GM23248 (cell line): ENCODE data around the gene SEC22C. TPM values are rescaled to one million over a fixed set of nuclear protein-coding genes. Genes with fewer than 3 reads are reported as not detected.

Experiments
- DNase-seq: peaks from one replicate; pipeline ENCODE4 v3.0.0-alpha.2; 2015
- H2AFZ ChIP-seq: fragments of 200-600 bp; sonication (generic); 2 replicates; pipeline ENCODE4 v1.6.1; 2016; ENCODE audit warnings: antibody characterized with exemption
- H3F3A ChIP-seq: fragments of 200-600 bp; sonication (generic); 2 replicates; pipeline ENCODE4 v1.6.1; 2016; ENCODE audit warnings: mild to moderate bottlenecking, antibody characterized with exemption, mixed run types; ENCODE audit not compliant: insufficient read depth
- H3K27ac ChIP-seq: fragments of 200-600 bp; sonication (generic); 2 replicates; pipeline ENCODE4 v1.5.1; 2016; ENCODE audit warnings: mild to moderate bottlenecking
- H3K27me3 ChIP-seq: fragments of 200-600 bp; sonication (generic); replicated peaks from 2 replicates; pipeline ENCODE4 v1.6.1; 2016; ENCODE audit warnings: mild to moderate bottlenecking; ENCODE audit not compliant: insufficient read depth
- H3K36me3 ChIP-seq: fragments of 200-600 bp; sonication (generic); 2 replicates; pipeline ENCODE4 v1.6.1; 2016; ENCODE audit warnings: low read depth, mild to moderate bottlenecking
- H3K4me1 ChIP-seq: fragments of 200-600 bp; sonication (generic); 2 replicates; pipeline ENCODE4 v1.6.1; 2016; ENCODE audit warnings: mild to moderate bottlenecking; ENCODE audit not compliant: insufficient read depth
- H3K4me2 ChIP-seq: fragments of 200-600 bp; sonication (generic); one replicate; pipeline ENCODE4 v1.6.1; 2016; ENCODE audit warnings: mild to moderate bottlenecking; ENCODE audit not compliant: unreplicated experiment
- H3K4me3 ChIP-seq: fragments of 200-600 bp; sonication (generic); 2 replicates; pipeline ENCODE4 v1.5.1; 2016; ENCODE audit warnings: mild to moderate bottlenecking
- H3K79me2 ChIP-seq: fragments of 200-600 bp; sonication (generic); 2 replicates; pipeline ENCODE4 v1.6.1; 2016; ENCODE audit warnings: mild to moderate bottlenecking; ENCODE audit not compliant: insufficient read depth
- H3K9ac ChIP-seq: fragments of 200-600 bp; sonication (generic); 2 replicates; pipeline ENCODE4 v1.6.1; 2016; ENCODE audit warnings: mild to moderate bottlenecking
- H3K9me2 ChIP-seq: fragments of 200-600 bp; sonication (generic); 2 replicates; pipeline ENCODE4 v1.6.1; 2016; ENCODE audit warnings: mixed run types, mild to moderate bottlenecking, moderate library complexity; ENCODE audit not compliant: insufficient read depth
- H3K9me3 ChIP-seq: fragments of 200-600 bp; sonication (generic); one replicate; pipeline ENCODE4 v1.6.1; 2017; ENCODE audit warnings: low read depth
- H4K20me1 ChIP-seq: fragments of 200-600 bp; sonication (generic); 2 replicates; pipeline ENCODE4 v1.6.0; 2016; ENCODE audit not compliant: insufficient read depth
- EZH2 ChIP-seq: fragments of 200-600 bp; sonication (generic); IDR thresholded peaks from 2 replicates; pipeline ENCODE4 v1.6.1; 2018; ENCODE audit warnings: antibody characterized with exemption, mild to moderate bottlenecking; ENCODE audit not compliant: insufficient read depth, poor library complexity, severe bottlenecking
- EZH2phosphoT487 ChIP-seq: fragments of 200-600 bp; sonication (generic); IDR thresholded peaks from 2 replicates; pipeline ENCODE4 v1.6.1; 2018; ENCODE audit warnings: antibody characterized with exemption, moderate library complexity, mild to moderate bottlenecking, low read depth; ENCODE audit not compliant: insufficient read depth
- WGBS, 2 experiments: methylation state at CpG; one replicate each; pipeline ENCODE4 v1.1.6; 2015 to 2017; ENCODE audit warnings: low lambda C conversion rate in 2 of 2, low coverage in 1 of 2; ENCODE audit errors: missing lambda C conversion rate in 2 of 2; 5-methylcytosine and 5-hydroxymethylcytosine counted together
- in situ Hi-C: fragments of 300-500 bp; cut with MboI; formaldehyde crosslinking; loops from 2 replicates; pipeline ENCODE4 v1.15.0; 2020
- polyA plus RNA-seq: library from polyadenylated mRNA; unstranded; fragments of >200 nt; fragmentation: Nextera tagmentation; extraction: Ambion mirVana; gene quantifications from 2 replicates; pipeline ENCODE4 v1.2.1, GENCODE V29; 2016
- total RNA-seq: library from RNA; depleted of rRNA; stranded (reverse); fragments of >200 nt; shearing (Covaris generic); gene quantifications from 2 replicates; pipeline ENCODE4 v1.2.3, GENCODE V29; 2014; rRNA removed

Gene SEC22C
- total and polyA plus RNA-seq, 2 experiments from 2014 or later = 55.9 to 67.3 TPM

GRCh38 chr3:42500091-42500490 lies 81.7 kb downstream of the SEC22C start:
- Histone ChIP-seq H3K79me2 (no peaks in the 10 kb centered on the region), H3K4me2 (no peak overlapping the region), H3K9ac (no peak overlapping the region), H3K9me3 (no peaks in the 10 kb centered on the region), H3K27me3 (peaks cover 57% of the 10 kb centered on the region), H3F3A (no peaks in the 10 kb centered on the region), H4K20me1 (no peaks in the 10 kb centered on the region), H3K4me1 (no peaks in the 10 kb centered on the region), H2AFZ (no peak overlapping the region), H3K27ac (no peak overlapping the region), H3K36me3 (no peaks in the 10 kb centered on the region), H3K4me3 (no peak overlapping the region), H3K9me2 (no peaks in the 10 kb centered on the region)
- no peak for TF ChIP-seq EZH2phosphoT487
- no peak for TF ChIP-seq EZH2
- 16 to 17% methylated on average over 2 of the region's 2 CpGs for WGBS, 2 experiments
- DNase-seq = no peak
- in situ Hi-C loops = no loop called here

DNA sequence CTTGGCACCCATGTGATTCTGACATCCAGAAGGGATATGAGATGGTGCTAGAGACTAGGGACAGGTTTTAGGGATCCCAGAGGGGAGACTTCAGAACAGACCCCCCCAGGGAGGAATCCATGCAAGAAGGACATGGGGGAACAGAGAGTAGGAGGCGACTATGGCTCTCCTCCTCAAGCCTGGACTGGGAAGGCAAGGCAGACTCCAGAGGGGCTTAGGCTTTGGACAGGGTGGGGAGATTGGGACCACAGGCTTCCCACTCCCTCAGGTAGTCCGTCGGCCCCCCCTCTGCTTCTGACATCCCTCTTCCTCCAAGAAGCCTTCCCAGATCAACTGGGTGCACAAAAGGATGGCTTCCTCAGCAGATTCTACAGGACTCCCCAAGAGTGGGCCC lies 82.3 kb downstream of the SEC22C start:
- TF ChIP-seq EZH2 = no peak
- no peak for TF ChIP-seq EZH2phosphoT487
- no peaks in the 10 kb centered on the region for H3F3A ChIP-seq
- no peaks in the 10 kb centered on the region for H3K9me3 ChIP-seq
- H3K4me1 ChIP-seq = no peaks in the 10 kb centered on the region
- peaks cover 57% of the 10 kb centered on the region for H3K27me3 ChIP-seq
- no peak overlapping the region for H3K4me3 ChIP-seq
- 66 to 94% methylated on average over 3 of the region's 3 CpGs for WGBS, 2 experiments
- in situ Hi-C loops = no loop called here
- H3K27ac ChIP-seq = no peak overlapping the region
- H3K36me3 ChIP-seq = no peaks in the 10 kb centered on the region
- H3K9me2 ChIP-seq = no peaks in the 10 kb centered on the region
- H3K79me2 ChIP-seq = no peaks in the 10 kb centered on the region
- no peak overlapping the region for H3K4me2 ChIP-seq
- no peak overlapping the region for H3K9ac ChIP-seq
- no peaks in the 10 kb centered on the region for H4K20me1 ChIP-seq
- no peak overlapping the region for H2AFZ ChIP-seq
- DNase-seq = no peak

DNA sequence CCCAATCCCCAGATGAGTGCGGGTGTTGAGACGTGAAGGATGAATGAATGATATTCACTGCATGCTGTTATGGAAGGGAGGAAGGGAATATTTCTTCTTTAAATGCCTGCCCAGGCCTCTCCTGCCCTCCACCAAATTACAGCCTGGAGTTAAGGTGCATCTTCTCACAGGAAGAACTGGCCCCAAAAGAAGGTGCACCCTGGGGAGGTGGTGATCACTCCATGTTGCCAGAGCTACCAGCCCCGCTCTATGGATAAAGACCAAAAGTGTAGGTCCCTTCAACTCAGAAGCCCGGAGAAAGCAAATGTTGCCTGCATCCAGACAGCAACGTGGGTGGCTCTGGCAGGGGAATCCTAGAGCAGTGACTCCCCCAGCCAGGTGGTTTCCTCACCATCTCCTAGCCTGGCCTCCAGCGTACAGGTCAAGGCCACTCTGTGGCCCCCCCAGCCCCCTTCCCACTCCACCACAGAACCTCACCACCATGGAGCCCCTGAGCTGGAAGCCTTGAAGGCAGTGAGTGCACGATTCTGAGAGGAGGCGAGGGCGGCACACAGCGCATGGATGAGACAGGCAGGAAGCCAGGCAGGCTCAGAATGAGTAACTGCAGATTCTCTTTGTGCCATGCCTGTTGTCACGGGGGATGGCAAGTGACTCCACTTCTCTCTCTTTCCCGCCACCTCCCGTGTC lies 82.8 kb downstream of the SEC22C start:
- in situ Hi-C loops = no loop called here
- no peak for DNase-seq
- H3K36me3 ChIP-seq = no peaks in the 10 kb centered on the region

GRCh38 chr3:42498034-42498433 lies 83.7 kb downstream of the SEC22C start:
- Histone ChIP-seq H3K9ac (no peak overlapping the region), H2AFZ (no peak overlapping the region), H3K9me3 (no peaks in the 10 kb centered on the region), H3K79me2 (no peaks in the 10 kb centered on the region), H3F3A (no peaks in the 10 kb centered on the region), H3K9me2 (no peaks in the 10 kb centered on the region), H3K4me1 (no peaks in the 10 kb centered on the region), H3K27me3 (peaks cover 46% of the 10 kb centered on the region), H4K20me1 (no peaks in the 10 kb centered on the region), H3K27ac (no peak overlapping the region), H3K4me2 (no peak overlapping the region), H3K36me3 (no peaks in the 10 kb centered on the region), H3K4me3 (no peak overlapping the region)
- WGBS, 2 experiments = 4 to 8% methylated on average over 1 of the region's 1 CpG
- DNase-seq = no peak
- in situ Hi-C loops = no loop called here
- TF ChIP-seq EZH2 = no peak
- no peak for TF ChIP-seq EZH2phosphoT487

More for the DNA sequence above, 82.8 kb downstream of the SEC22C start:
- TF ChIP-seq EZH2phosphoT487 (no peak), EZH2 (no peak)
- no peaks in the 10 kb centered on the region for H3K79me2 ChIP-seq
- no peak overlapping the region for H3K4me3 ChIP-seq
- 64 to 70% methylated on average over 13 of the region's 13 CpGs for WGBS, 2 experiments
- no peaks in the 10 kb centered on the region for H3F3A ChIP-seq
- H3K9me2 ChIP-seq = no peaks in the 10 kb centered on the region
- H4K20me1 ChIP-seq = no peaks in the 10 kb centered on the region
- H3K9ac ChIP-seq = no peak overlapping the region
- no peak overlapping the region for H3K4me2 ChIP-seq
- H3K27ac ChIP-seq = no peak overlapping the region
- no peaks in the 10 kb centered on the region for H3K9me3 ChIP-seq
- H2AFZ ChIP-seq = no peak overlapping the region
- no peaks in the 10 kb centered on the region for H3K4me1 ChIP-seq
- peaks cover 55% of the 10 kb centered on the region for H3K27me3 ChIP-seq

Other genes starting within 250 kb of the SEC22C start
- gene LYZL4, start 171.4 kb downstream of the SEC22C start, total RNA-seq = not detected in 2 replicates
- not detected in 2 replicates for gene LYZL4, start 171.4 kb downstream of the SEC22C start, polyA plus RNA-seq
- gene VIPR1, start 79.3 kb downstream of the SEC22C start, total RNA-seq = not detected in 2 replicates
- gene VIPR1, start 79.3 kb downstream of the SEC22C start, polyA plus RNA-seq = not detected in 2 replicates
- gene SS18L2, start 8.9 kb upstream of the SEC22C start, total RNA-seq = 11.1 and 23.5 TPM in 2 replicates
- 46.9 and 49.1 TPM in 2 replicates for gene SS18L2, start 8.9 kb upstream of the SEC22C start, polyA plus RNA-seq
- 26.0 and 41.9 TPM in 2 replicates for gene NKTR, start 18.7 kb upstream of the SEC22C start, total RNA-seq
- 25.8 and 32.6 TPM in 2 replicates for gene NKTR, start 18.7 kb upstream of the SEC22C start, polyA plus RNA-seq
- 65.4 and 72.8 TPM in 2 replicates for gene ZBTB47, start 71.7 kb upstream of the SEC22C start, total RNA-seq
- 5.2 TPM in 2 replicates for gene ZBTB47, start 71.7 kb upstream of the SEC22C start, polyA plus RNA-seq
- not detected in 2 replicates for gene KLHL40, start 103.6 kb upstream of the SEC22C start, total RNA-seq
- not detected in 2 replicates for gene KLHL40, start 103.6 kb upstream of the SEC22C start, polyA plus RNA-seq
- not detected in 2 replicates for gene HHATL, start 120.8 kb upstream of the SEC22C start, total RNA-seq
- gene HHATL, start 120.8 kb upstream of the SEC22C start, polyA plus RNA-seq = not detected in 2 replicates
- 0.22 and 1.3 TPM in 2 replicates for gene CCDC13, start 191.3 kb upstream of the SEC22C start, total RNA-seq
- gene CCDC13, start 191.3 kb upstream of the SEC22C start, polyA plus RNA-seq = 0.41 and 1.1 TPM in 2 replicates
- 154 and 173 TPM in 2 replicates for gene HIGD1A, start 222.5 kb upstream of the SEC22C start, total RNA-seq
- gene HIGD1A, start 222.5 kb upstream of the SEC22C start, polyA plus RNA-seq = 211 and 217 TPM in 2 replicates
- 0.11 TPM in 1 of 2 replicates, not detected in the other for gene ACKR2, start 227.5 kb upstream of the SEC22C start, total RNA-seq
- gene ACKR2, start 227.5 kb upstream of the SEC22C start, polyA plus RNA-seq = 0.23 and 0.32 TPM in 2 replicates